VCaP (cell line): ENCODE data around the gene ANAPC5.
"Not testable (repeated sequence)": the region's sequence is repeated elsewhere in the genome, so short reads cannot be mapped to it uniquely, and the experiment has no call there.

Source experiments
- H3K27ac ChIP-seq: fragments of 450-650 bp; 2 replicates; pipeline ENCODE4 v1.5.1; 2017
- CTCF ChIP-seq: fragments of 450-650 bp; conservative IDR thresholded peaks from 2 replicates; pipeline ENCODE4 v1.5.1; 2017; ENCODE audit warnings: mild to moderate bottlenecking, moderate library complexity

Gene ANAPC5

GRCh38 chr12:121288158-121288845, 63.9 kb downstream of the ANAPC5 start:
- H3K27ac ChIP-seq: peak overlapping the region; percentile 24; the same call in 1 of the 2 replicates
- no peak for TF ChIP-seq CTCF

- H3K27ac ChIP-seq: no peak overlapping the region; the same call in 1 of the 2 replicates
- TF ChIP-seq CTCF: no peak
Measured at GRCh38 chr12:121287267-121287954, 64.8 kb downstream of the ANAPC5 start.

- H3K27ac ChIP-seq: no peak overlapping the region
- TF ChIP-seq CTCF: no peak
Measured at GRCh38 chr12:121285856-121286255, 66.4 kb downstream of the ANAPC5 start.

GRCh38 chr12:121284551-121285390, 67.4 kb downstream of the ANAPC5 start:
- H3K27ac ChIP-seq: no peak overlapping the region
- no peak for TF ChIP-seq CTCF

GRCh38 chr12:121283841-121284240, 68.4 kb downstream of the ANAPC5 start:
- H3K27ac ChIP-seq: no peak overlapping the region
- TF ChIP-seq CTCF: no peak

GRCh38 chr12:121283388-121283787, 68.8 kb downstream of the ANAPC5 start:
- no peak for TF ChIP-seq CTCF
- no peak overlapping the region for H3K27ac ChIP-seq

- H3K27ac ChIP-seq: not testable (repeated sequence)
Measured at GRCh38 chr12:121282910-121283309, 69.3 kb downstream of the ANAPC5 start.
